ENCODE results near the gene DQX1.
"Not testable (repeated sequence)": the region's sequence is repeated elsewhere in the genome, so short reads cannot be mapped to it uniquely, and the experiment has no call there.

The DQX1 gene

DNA sequence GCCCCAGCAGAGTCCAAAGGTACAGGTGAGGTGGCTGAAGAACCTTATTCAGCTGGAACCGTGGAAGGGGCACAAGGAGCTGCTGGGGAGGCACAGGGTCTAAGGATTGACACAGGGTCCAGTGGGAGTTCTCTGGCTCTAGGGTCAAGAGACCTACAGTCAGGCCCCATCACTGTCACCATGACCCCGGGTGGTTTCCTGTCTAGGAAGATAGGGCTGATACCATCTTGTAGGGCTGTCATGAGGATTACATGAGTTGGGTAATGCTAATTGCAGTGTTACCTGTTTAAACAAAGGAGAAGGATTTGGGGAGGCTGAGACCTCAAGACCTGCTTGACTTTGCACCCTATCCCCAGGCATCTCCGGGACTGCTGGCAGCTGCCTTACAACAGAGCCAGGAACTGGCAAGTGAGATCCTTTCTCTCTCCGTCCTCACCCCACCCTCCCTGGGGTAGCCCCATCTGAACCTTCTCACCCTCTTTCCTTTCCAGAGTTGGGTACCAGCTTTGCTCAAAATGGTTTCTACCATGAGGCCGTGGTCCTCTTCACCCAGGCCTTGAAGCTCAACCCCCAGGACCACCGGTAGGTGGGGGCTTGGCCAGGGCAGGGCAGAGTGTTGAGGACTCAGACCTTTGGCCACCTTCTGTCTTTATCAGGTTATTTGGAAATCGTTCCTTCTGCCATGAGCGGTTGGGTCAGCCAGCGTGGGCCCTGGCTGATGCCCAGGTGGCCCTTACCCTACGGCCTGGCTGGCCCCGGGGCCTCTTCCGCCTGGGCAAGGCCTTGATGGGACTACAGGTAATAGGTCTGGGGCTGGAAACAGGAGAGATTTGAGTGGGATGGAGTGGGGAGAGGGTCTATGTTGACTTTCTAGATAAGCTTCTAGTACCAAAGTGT lies 34.1 kb downstream of the DQX1 start:
- DNase-seq = no peak

DNA sequence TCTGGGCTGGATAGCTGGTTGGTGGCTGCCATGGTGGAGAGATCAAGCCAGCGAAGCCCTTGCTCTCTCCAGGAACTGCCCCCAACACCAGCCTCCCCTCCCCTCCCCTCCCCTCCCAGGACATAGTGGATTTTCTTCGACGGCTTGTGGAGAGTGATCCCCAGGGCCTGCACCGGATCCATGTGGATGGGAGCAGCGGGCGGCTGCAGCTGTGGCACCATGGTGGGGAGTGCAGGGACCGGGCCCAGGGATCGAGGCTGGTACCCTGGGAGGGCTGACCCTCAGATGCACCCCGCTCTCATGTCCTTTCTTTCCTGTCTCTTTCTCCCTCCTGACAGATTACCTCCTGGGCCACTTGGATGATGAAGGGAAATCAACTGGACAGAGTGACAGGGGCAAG lies 36.1 kb downstream of the DQX1 start:
- no peak for DNase-seq

DNA sequence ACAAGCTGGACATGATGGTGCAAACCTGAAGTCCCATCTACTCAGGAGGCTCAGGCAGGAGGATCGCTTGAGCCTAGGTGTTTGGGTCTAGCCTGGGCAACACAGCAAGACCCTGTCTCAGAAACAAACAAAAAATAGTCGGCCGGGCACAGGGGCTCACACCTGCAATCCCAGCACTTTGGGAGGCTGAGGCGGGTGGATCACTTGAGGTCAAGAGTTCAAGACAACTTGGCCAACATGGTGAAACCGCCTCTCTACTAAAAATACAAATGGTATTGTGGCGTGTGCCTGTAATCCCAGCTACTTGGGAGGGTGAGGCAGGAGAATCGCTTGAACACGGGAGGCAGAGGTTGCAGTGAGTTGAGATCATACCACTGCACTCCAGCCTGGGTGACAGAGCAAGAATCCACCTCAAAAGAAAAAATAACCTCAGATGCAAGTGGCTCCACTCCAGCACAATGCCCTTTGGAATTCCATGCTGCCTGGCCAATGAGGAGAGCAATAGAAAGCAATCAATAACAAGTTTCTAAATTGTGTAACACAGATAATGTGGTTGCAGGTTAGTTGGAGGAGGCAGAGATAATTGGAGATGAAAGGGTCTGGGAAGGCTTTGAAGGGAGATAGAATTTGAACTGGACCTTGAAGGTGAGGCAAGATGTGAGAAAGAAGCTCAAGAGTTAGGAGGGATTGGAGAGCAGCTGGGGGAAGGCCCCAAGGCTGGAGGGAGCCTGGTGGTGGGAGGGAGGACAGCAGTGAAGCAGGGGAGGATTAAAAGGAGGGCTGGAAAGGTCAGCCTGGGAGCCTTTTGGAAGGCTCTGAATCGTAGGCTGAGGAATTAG lies 37.2 kb downstream of the DQX1 start:
- no peak for DNase-seq

DNA sequence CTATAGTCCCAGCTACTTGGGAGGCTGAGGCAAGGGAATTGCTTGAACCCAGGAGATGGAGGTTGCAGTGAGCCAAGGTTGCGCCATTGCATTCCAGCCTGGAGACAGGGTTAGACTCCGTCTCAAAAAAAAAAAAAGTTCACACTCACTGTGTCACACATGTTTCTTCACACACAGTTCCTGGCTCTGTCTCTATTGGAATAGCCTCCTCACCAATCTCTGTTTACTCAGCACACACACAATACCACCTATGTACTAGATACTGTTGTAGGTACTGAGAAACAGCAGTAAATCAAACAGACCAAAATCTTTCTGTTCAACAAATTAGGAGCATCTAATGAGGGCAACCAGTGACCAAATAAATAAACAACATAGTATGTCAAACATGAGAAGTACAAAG lies 39.9 kb downstream of the DQX1 start:
- DNase-seq = no peak

DNA sequence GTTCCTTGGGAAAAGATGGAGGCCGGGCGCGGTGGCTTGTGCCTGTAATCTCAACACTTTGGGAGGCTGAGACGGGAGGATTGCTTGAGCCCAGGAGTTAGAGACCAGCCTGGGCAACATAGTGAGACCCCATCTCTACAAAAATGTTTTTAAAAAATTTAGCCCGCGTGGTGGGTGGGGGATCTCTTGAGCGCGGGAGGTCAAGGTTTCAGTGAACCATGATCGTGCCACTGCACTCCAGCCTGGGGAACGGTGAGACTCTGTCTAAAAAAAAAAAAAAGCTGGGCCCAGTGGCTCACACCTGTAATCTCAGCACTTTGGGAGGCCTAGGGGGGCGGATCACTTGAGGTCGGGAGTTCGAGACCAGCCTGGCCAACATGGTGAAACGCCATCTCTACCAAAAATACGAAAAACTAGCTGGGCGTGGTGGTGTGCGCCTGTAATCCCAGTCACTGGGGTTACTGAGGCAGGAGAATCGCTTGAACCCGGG lies 42.3 kb downstream of the DQX1 start:
- DNase-seq = not testable (repeated sequence)

DNA sequence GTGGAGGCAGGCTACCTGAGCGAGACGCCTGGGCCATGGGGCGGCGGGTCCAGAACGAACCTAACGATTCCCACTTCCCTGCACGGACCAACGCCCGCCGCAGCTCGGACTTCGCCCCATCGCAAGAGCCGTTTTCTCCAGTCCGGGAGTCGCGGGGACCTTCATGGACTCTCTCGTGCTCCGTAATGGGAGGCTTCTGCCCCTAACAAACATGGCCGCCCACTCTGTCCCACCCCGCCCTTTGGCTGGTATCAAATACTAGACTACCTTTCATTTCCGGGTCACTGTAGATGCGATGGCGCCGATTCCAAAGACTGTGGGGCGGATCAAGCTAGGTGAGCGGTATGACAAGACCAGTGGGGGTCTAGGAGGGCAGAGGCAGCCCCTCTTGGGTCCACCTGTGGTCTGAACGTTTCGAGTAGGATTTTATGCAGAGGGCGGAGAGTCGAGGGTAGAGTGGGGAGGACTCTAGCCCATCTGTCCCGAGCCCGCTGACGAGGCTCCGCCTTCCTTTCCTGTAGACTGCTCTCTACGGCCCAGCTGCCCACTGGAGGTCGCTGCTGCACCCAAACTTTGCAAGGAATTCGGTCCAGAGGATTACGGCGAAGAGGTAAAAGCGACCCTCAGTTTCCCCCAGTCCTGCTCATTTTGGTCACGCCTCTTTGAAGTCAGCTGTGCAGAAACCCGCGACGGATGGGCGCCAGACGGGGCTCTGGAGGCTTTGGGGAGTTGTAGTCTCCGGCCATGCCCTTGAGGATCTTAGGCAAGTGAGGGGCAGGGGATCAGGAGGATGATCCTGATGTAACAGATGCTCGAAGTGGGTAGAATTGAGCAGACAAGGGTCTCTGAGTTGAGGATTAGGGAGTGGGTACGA lies 43.0 kb downstream of the DQX1 start, which contains the start of the genes CCDC142 and TTC31:
Gene CCDC142, minus strand, starts transcription at position 198 of the 874 bp plus-strand sequence. Its CDS starts 161 bp downstream, at position 37.
Gene TTC31, plus strand, starts transcription at position 281 of the 874 bp plus-strand sequence. Its CDS starts 15 bp downstream, at position 296.
- peak; percentile 87 to 94 for DNase-seq

DNA sequence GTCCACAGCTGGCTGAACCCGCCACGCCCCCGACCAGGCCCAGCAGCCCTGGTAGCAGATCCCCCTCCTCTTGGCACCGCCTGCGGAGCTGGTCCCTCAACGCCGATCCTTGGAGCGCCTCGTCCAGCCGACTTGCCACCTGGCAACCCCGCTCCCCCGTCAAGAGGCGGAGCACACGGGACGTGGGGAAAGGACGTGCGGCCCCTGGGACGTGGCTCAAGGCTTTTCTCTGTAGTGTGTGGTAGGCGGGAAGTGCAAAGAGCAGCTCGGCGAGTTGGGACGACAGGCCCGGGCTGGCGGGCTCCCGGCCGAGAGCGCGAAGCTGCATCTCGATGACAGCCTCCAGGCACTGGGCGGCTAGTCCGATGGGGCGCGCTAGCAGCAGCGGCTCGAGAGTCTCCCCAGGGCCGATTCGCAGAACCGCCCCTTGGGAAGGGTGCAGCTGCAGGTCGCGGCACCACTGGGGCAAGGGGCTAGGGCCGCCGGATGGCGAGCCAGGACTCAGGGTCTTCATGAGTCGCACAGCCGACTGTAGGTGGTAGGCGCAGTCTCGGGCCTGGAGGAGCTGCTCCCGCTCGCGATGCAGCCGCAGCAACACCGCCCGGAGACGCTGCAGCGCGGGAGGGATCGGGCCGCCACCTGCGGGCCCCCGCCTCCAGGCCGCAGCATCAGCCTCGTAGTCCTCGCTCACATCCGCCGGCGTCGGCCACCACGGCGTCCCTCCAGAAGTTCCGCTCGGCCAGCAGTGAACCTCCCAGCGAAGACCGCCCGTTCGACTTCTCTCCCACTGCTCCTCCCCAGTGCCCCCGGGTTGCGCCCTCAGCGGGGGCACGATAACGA lies 43.9 kb downstream of the DQX1 start:
- peak in 1 of 2 experiments; percentile 49 for DNase-seq

DNA sequence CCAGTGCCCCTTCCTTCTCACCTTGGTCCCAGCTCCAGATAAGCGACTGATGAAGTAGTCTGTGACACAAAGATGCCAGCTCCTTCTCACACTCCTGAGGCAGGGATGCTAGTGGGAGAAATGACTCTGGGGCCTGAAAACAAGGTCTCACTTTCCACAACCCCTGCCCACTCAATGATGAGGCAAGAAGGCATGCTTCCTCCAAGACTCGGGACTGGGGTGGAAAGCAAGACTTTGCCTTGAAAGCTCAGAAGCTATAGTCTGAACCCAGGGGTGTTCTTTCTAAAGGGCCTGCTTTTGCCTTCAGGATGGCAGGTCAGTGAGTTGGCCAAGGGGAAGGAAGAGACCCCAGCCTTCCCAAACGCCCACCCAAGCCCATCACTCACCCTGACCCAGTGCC lies 44.6 kb downstream of the DQX1 start:
- no peak for DNase-seq

DNA sequence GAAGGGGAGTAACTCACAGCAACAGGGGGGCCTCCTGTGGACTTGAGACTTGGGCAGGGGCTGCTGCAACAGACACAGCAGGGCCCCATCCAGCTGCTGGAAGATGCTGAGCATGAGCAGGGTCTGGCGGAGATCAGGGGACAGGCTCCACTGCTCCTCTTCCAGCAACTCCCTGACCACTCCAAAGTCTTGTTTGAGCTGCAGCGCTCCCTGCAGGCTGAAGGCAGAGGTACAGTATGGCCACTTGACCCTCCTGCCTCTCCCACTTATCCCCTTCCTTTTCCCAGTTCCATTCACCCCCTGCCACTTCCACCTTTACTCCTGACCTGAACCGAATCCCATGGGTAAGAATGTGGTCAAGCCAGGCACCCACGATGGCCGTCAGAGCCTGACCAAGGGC lies 51.1 kb downstream of the DQX1 start:
- DNase-seq = no peak

DNA sequence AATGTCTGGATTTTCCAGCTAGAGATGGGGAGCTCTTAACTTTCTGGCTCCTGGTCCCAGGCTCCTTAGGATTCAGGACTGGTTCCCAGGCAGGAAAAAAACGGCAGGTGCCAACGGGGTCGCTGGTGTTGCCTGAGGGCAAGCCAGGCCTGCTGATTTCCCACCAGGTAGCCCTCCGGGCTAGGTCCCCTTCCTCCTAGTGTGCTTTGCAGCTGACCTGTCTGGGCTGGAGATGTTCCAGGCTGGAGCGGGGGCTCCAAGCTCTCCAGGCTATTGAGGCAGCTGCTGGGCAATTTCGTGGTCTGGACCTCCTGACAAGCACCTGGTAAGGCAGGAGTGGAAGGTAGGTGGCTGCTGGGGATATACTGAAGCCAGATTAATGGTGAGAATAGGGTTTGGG lies 51.5 kb downstream of the DQX1 start:
- no peak for DNase-seq

DNA sequence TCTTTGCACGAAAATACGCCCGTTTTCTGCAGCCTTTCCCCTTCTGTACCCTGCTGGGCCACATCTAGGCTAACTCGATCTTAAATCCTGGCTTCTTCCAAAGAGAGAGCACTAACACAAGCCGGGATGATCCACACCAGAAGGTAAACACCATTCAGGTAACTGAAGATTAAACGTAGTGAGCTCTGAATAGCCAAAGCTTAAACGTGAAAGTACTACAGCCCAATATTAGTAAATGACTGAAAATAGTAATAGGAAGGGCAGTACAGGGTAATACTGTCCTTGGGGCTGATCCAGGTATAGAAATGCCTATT lies 53.1 kb downstream of the DQX1 start:
- no peak for DNase-seq

DNA sequence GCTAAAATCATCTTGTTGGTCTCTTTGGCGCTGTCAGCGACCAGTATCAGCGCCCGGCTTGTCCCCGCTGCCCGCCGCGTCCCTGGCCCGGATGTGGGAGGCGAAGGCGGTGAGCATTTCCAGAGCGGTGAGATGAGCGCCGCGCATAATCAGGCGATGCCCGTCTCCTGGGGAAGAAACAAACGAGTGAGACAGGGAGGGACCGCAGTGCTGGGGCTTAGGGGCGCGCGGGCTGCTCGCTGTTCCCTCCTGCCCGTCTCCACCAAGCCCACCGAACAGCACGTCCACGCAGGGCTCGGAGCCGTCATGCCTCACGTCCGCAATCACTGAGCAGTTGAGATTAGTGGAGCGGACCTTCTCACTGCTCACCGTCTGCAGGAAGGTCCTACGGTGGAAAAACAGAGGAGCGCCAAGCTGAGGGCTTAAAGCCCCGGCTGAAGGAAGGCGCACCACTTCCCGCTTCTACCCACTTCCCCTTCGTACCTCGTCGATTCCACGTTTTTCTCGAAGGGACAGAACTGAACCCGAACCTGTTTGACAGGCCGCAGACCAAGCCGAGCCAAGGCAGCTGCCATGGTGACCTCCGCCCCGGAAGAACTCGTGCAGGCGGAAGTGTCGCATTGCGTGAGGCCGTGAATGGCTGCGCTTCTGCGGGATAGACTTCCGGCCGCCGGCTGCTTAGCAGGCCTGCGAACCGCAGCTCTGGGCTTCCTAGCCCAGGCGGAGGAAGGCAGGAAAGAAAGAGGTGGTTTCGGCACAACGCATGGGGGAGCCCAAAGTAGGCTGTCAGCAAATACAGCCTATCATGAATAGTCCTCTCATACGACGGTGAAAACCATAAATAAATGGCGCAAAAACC lies 53.7 kb downstream of the DQX1 start, which contains the start of gene MRPL53:
Gene MRPL53, minus strand, starts transcription at position 595 of the 859 bp plus-strand sequence. Its CDS starts 20 bp downstream, at position 575.
- peak; percentile 91 to 98 for DNase-seq

DNA sequence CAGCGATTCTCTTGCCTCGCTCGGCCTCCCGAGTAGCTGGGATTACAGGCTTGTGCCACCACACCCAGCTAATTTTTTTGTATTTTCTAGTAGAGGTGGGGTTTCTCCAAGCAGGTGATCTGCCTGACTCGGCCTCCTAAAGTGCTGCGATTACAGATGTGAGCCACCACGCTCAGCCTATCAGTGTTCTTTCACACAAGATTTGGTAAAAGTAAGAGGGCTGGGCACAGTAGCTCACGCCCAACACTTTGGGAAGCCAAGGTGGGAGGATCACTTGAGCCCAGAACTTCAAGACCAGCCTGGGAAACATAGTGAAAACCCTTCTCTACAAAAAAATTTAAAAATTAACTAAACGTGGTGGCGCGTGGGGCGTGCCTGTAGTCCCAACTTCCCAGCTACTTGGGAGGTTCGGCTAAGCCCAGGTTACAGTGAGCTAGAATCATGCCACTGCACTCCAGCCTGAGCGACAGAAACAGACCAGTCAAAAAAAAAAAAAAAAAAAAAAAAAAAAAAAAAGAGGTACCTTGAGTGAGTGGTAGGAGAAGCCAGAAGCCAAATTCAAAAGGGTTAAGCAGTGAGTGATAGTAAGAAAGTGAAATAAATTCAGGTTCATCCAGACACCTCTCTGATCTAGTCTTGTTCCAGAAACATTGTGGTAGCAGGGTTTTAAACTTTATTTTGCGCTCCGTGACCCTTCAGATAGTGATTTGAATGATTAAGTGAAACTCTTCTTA lies 54.5 kb downstream of the DQX1 start:
- no peak for DNase-seq

DNA sequence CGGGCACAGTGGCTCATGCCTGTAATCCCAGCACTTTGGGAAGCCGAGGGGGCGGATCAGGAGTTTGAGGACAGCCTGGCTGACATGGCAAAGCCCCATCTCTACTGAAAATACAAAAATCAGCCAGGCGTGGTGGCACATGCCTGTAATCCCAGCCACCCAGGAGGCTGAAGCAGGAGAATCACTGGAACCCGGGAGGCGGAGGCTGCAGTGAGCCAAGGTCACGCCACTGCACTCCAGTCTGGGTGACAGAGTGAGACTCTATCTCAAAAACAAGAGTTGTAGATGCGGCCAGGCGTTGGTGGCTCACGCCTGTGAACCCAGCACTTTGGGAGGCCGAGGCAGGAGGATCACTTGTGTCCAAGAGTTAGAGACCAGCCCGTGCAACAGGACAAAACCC lies 55.3 kb downstream of the DQX1 start:
- not testable (repeated sequence) for DNase-seq
